PC-3 (cell line): ENCODE measurements around the gene ZNF106. TPM values are rescaled to one million over a fixed set of nuclear protein-coding genes. Genes with fewer than 3 reads are reported as not detected.

ENCODE experiments used
- ATAC-seq: fragments of 200-7000 bp; cut with Tn5 transposase; 2 replicates; pipeline ENCODE4 v1.9.1; 2020; ENCODE audit warnings: mild to moderate bottlenecking, moderate library complexity
- BruUV-seq: library from RNA; stranded (reverse); fragments of 400-500 nt; replicated peaks from 2 replicates; lab custom pipeline; 2021; lab: Mats Ljungman, UMichigan
- CTCF ChIA-PET: fragments of 300-600 bp; sonication (Branson Sonifier 250); formaldehyde crosslinking; loops from one replicate; lab custom pipeline; 2022; ENCODE audit warnings: antibody characterized with exemption; lab: Charles Lee
- POLR2A ChIA-PET: fragments of 300-600 bp; sonication (Branson Sonifier 250); formaldehyde crosslinking; loops from one replicate; lab custom pipeline; 2022; ENCODE audit warnings: antibody characterized with exemption; ENCODE audit not compliant: unreplicated experiment; lab: Charles Lee
- DNase-seq: peaks from one replicate; pipeline ENCODE4 v3.0.0-alpha.2; 2015
- H2AFZ ChIP-seq: fragments of 300-600 bp; sonication (generic); 2 replicates; pipeline ENCODE4 v1.6.0; 2016; ENCODE audit warnings: antibody characterized with exemption, low read length
- H3F3A ChIP-seq: fragments of 300-600 bp; sonication (generic); one replicate; pipeline ENCODE4 v1.6.0; 2017; ENCODE audit warnings: antibody characterized with exemption, low read length, control low read depth, mild to moderate bottlenecking; ENCODE audit not compliant: unreplicated experiment
- H3K27ac ChIP-seq: fragments of 300-600 bp; sonication (generic); 2 replicates; pipeline ENCODE4 v1.5.1; 2016; ENCODE audit warnings: mild to moderate bottlenecking, low read length
- H3K27me3 ChIP-seq: fragments of 300-600 bp; sonication (generic); 2 replicates; pipeline ENCODE4 v1.6.1; 2016; ENCODE audit warnings: low read length, mixed read lengths
- H3K36me3 ChIP-seq: fragments of 300-600 bp; sonication (generic); 2 replicates; pipeline ENCODE4 v1.6.1; 2016; ENCODE audit warnings: low read depth, mixed run types, low read length, mixed read lengths
- H3K4me1 ChIP-seq: fragments of 300-600 bp; sonication (generic); 2 replicates; pipeline ENCODE4 v1.5.1; 2016; ENCODE audit warnings: low read length; ENCODE audit not compliant: insufficient read depth
- H3K4me2 ChIP-seq: fragments of 300-600 bp; sonication (generic); 2 replicates; pipeline ENCODE4 v1.6.0; 2016; ENCODE audit warnings: low read length
- H3K4me3 ChIP-seq: fragments of 300-600 bp; sonication (generic); 2 replicates; pipeline ENCODE4 v1.5.1; 2016; ENCODE audit warnings: mild to moderate bottlenecking, low read length, mixed read lengths
- H3K79me2 ChIP-seq: fragments of 300-600 bp; sonication (generic); 2 replicates; pipeline ENCODE4 v1.6.1; 2017; ENCODE audit warnings: low read length, mixed read lengths
- H3K9ac ChIP-seq: fragments of 300-600 bp; sonication (generic); 2 replicates; pipeline ENCODE4 v1.6.0; 2016; ENCODE audit warnings: mild to moderate bottlenecking, low read length
- H3K9me2 ChIP-seq: fragments of 300-600 bp; sonication (generic); replicated peaks from 2 replicates; pipeline ENCODE4 v1.6.1; 2016; ENCODE audit warnings: mixed run types, low read length, mixed read lengths
- H3K9me3 ChIP-seq: fragments of 300-600 bp; sonication (generic); 2 replicates; pipeline ENCODE4 v1.6.1; 2016; ENCODE audit warnings: low read length, mixed read lengths
- H4K20me1 ChIP-seq: fragments of 300-600 bp; sonication (generic); 2 replicates; pipeline ENCODE4 v1.6.1; 2016; ENCODE audit warnings: low read length, mixed read lengths
- EZH2 ChIP-seq: fragments of 300-600 bp; sonication (generic); IDR thresholded peaks from one replicate; pipeline ENCODE4 v1.6.1; 2017; ENCODE audit warnings: antibody characterized with exemption, mild to moderate bottlenecking, low read length; ENCODE audit not compliant: unreplicated experiment
- EZH2phosphoT487 ChIP-seq: fragments of 300-600 bp; sonication (generic); IDR thresholded peaks from 2 replicates; pipeline ENCODE4 v1.6.1; 2018; ENCODE audit warnings: mild to moderate bottlenecking, antibody characterized with exemption, low read length, borderline replicate concordance
- intact Hi-C: fragments of 100-400 bp; cut with micrococcal nuclease; formaldehyde crosslinking; loops from 2 replicates; pipeline ENCODE4 v1.9.0; 2023
- total RNA-seq: library from RNA; depleted of rRNA; stranded (reverse); fragments of >200 nt; gene quantifications from 2 replicates; pipeline ENCODE4 v1.2.3, GENCODE V29; 2014; rRNA removed
- TF ChIP-seq, protein P1 (sequence below): fragments of 300-600 bp; sonication (generic); conservative IDR thresholded peaks from 2 replicates; pipeline ENCODE4 v1.5.1; 2017; ENCODE audit warnings: antibody characterized with exemption, low read depth, mild to moderate bottlenecking, low read length

ZNF106 gene
- total RNA-seq, 1 experiment from 2014 or later, result 25.6 TPM

DNA sequence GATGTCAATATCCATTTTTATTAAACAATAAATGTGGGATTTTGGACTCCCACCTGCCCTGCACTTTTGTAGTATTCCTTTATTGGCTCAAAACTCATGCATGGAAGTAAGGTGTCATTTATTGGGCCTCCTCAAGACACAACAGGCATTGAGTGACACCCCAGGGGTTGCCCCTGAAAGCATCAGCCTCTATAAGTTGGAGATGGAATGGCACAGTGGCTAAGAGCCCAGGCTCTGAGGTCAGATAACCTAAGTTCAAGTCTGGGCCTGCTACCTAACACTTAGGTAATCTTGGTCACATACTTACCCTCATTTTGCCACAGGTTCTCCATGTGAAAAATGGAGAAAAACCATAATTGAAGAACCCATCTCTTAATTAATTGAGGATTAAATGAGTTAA lies 127.0 kb downstream of the ZNF106 start:
- no peak for ATAC-seq
- Histone ChIP-seq H4K20me1 (no peaks in the 10 kb centered on the region), H3K9me2 (no peaks in the 10 kb centered on the region), H3K4me2 (no peak overlapping the region), H2AFZ (no peak overlapping the region), H3K9ac (no peak overlapping the region), H3K27ac (no peak overlapping the region), H3K9me3 (no peaks in the 10 kb centered on the region), H3K36me3 (no peaks in the 10 kb centered on the region), H3K4me1 (no peaks in the 10 kb centered on the region), H3K4me3 (no peak overlapping the region), H3K79me2 (no peaks in the 10 kb centered on the region), H3F3A (no peaks in the 10 kb centered on the region), H3K27me3 (no peaks in the 10 kb centered on the region)
- intact Hi-C loops, result no loop called here
- ChIA-PET POLR2A (no interaction called here), CTCF (no interaction called here)
- BruUV-seq, result no TSS peak
- no peak for TF ChIP-seq EZH2phosphoT487
- TF ChIP-seq, protein P1, sequence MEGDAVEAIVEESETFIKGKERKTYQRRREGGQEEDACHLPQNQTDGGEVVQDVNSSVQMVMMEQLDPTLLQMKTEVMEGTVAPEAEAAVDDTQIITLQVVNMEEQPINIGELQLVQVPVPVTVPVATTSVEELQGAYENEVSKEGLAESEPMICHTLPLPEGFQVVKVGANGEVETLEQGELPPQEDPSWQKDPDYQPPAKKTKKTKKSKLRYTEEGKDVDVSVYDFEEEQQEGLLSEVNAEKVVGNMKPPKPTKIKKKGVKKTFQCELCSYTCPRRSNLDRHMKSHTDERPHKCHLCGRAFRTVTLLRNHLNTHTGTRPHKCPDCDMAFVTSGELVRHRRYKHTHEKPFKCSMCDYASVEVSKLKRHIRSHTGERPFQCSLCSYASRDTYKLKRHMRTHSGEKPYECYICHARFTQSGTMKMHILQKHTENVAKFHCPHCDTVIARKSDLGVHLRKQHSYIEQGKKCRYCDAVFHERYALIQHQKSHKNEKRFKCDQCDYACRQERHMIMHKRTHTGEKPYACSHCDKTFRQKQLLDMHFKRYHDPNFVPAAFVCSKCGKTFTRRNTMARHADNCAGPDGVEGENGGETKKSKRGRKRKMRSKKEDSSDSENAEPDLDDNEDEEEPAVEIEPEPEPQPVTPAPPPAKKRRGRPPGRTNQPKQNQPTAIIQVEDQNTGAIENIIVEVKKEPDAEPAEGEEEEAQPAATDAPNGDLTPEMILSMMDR, result no peak
- no peak for TF ChIP-seq EZH2
- no peak for DNase-seq

DNA sequence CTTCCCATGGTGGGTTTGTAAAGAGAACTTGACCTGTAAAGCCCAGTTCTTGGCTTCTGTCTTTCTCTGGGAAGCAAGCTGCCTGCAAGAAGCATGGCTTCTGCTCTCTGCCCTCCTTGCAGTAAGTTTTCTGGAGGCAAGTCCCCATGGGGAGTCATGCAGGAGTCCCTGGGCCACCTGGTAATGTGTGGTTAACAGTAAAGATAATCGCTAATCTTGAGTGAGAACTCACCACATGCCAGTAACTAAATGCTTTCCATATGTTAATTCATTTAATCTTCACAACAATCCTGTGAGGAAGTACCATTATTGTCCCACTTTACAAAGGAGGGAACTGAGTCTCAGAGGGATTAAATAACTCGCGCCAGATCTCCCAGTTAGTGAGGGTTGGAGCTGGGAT lies 127.5 kb downstream of the ZNF106 start:
- Histone ChIP-seq H3K9ac (no peak overlapping the region), H3K4me2 (no peak overlapping the region), H2AFZ (no peak overlapping the region), H3K36me3 (no peaks in the 10 kb centered on the region), H3K4me1 (no peaks in the 10 kb centered on the region), H3F3A (no peaks in the 10 kb centered on the region), H3K9me2 (no peaks in the 10 kb centered on the region), H3K9me3 (no peaks in the 10 kb centered on the region), H4K20me1 (no peaks in the 10 kb centered on the region), H3K4me3 (no peak overlapping the region), H3K27me3 (no peaks in the 10 kb centered on the region), H3K27ac (no peak overlapping the region), H3K79me2 (no peaks in the 10 kb centered on the region)
- ChIA-PET CTCF (no interaction called here), POLR2A (no interaction called here)
- no TSS peak for BruUV-seq
- DNase-seq (no peak), ATAC-seq (no peak)
- intact Hi-C loops, result no loop called here
- TF ChIP-seq EZH2phosphoT487 (no peak), EZH2 (no peak)
- TF ChIP-seq, protein P1, result no peak

Other genes starting within 250 kb of the ZNF106 start
- 8.2 and 12.4 TPM in 2 replicates for gene GANC, start 217.9 kb downstream of the ZNF106 start, total RNA-seq
- 55.8 and 56.3 TPM in 2 replicates for gene TMEM87A, start 217.7 kb downstream of the ZNF106 start, total RNA-seq
- gene CAPN3, start 131.6 kb downstream of the ZNF106 start, total RNA-seq, result 0.40 TPM in 1 of 2 replicates, not detected in the other
- gene SNAP23, start 4.5 kb upstream of the ZNF106 start, total RNA-seq, result 40.2 and 45.1 TPM in 2 replicates
- gene LRRC57, start 57.7 kb upstream of the ZNF106 start, total RNA-seq, result 9.1 and 19.0 TPM in 2 replicates
- gene HAUS2, start 57.7 kb upstream of the ZNF106 start, total RNA-seq, result 36.5 and 44.1 TPM in 2 replicates
- 4.9 and 5.0 TPM in 2 replicates for gene STARD9, start 84.5 kb upstream of the ZNF106 start, total RNA-seq
- 32.5 and 38.6 TPM in 2 replicates for gene CDAN1, start 246.0 kb upstream of the ZNF106 start, total RNA-seq